Smooth muscle cell (in vitro differentiated cells): ENCODE results near the gene LRRC23. TPM values are rescaled to one million over a fixed set of nuclear protein-coding genes. Genes with fewer than 3 reads are reported as not detected.

Source experiments
- DNase-seq: peaks from one replicate; lab custom pipeline; 2025; ENCODE audit not compliant: unreplicated experiment; lab: John Stamatoyannopoulos, UW
- H2AFZ ChIP-seq: fragments of 200-600 bp; sonication (generic); 2 replicates; pipeline ENCODE4 v1.6.0; 2016; ENCODE audit warnings: antibody characterized with exemption, low read depth, mild to moderate bottlenecking
- H3F3A ChIP-seq: fragments of 200-600 bp; sonication (generic); 2 replicates; pipeline ENCODE4 v1.6.0; 2017; ENCODE audit warnings: antibody characterized with exemption, low read depth
- H3K27ac ChIP-seq: fragments of 200-600 bp; sonication (generic); 2 replicates; pipeline ENCODE4 v1.5.1; 2016; ENCODE audit warnings: low read depth, mild to moderate bottlenecking
- H3K27me3 ChIP-seq: fragments of 200-600 bp; sonication (generic); 2 replicates; pipeline ENCODE4 v1.6.1; 2016; ENCODE audit warnings: low read depth, mild to moderate bottlenecking
- H3K36me3 ChIP-seq: fragments of 200-600 bp; sonication (generic); 2 replicates; pipeline ENCODE4 v1.5.1; 2016; ENCODE audit warnings: low read depth
- H3K4me1 ChIP-seq: fragments of 200-600 bp; sonication (generic); 2 replicates; pipeline ENCODE4 v1.5.1; 2016; ENCODE audit warnings: low read depth
- H3K4me2 ChIP-seq: fragments of 200-600 bp; sonication (generic); 2 replicates; pipeline ENCODE4 v1.6.0; 2016; ENCODE audit warnings: mild to moderate bottlenecking
- H3K4me3 ChIP-seq: fragments of 200-600 bp; sonication (generic); 2 replicates; pipeline ENCODE4 v1.5.1; 2016; ENCODE audit warnings: mild to moderate bottlenecking
- H3K79me2 ChIP-seq: fragments of 200-600 bp; sonication (generic); 2 replicates; pipeline ENCODE4 v1.6.0; 2016; ENCODE audit warnings: low read depth, mild to moderate bottlenecking
- H3K9ac ChIP-seq: fragments of 200-600 bp; sonication (generic); 2 replicates; pipeline ENCODE4 v1.6.0; 2016; ENCODE audit warnings: low read depth
- H3K9me3 ChIP-seq: fragments of 200-600 bp; sonication (generic); replicated peaks from 2 replicates; pipeline ENCODE4 v1.5.1; 2016; ENCODE audit warnings: low read depth
- H4K20me1 ChIP-seq: fragments of 200-600 bp; sonication (generic); 2 replicates; pipeline ENCODE4 v1.6.0; 2016; ENCODE audit warnings: low read depth
- CTCF ChIP-seq: fragments of 200-600 bp; sonication (generic); IDR thresholded peaks from 2 replicates; pipeline ENCODE4 v1.5.1; 2017; ENCODE audit warnings: borderline replicate concordance, mild to moderate bottlenecking, antibody characterized with exemption; ENCODE audit not compliant: insufficient read depth, poor library complexity, severe bottlenecking
- WGBS: methylation state at CpG from one replicate; pipeline ENCODE4 v1.1.7; 2016; ENCODE audit warnings: low lambda C conversion rate; 5-methylcytosine and 5-hydroxymethylcytosine counted together
- polyA plus RNA-seq: library from polyadenylated mRNA; unstranded; fragments of >200 nt; fragmentation: Nextera tagmentation; extraction: Ambion mirVana; gene quantifications from 2 replicates; pipeline ENCODE4 v1.2.1, GENCODE V29; 2016
- total RNA-seq: library from RNA; depleted of rRNA; stranded (reverse); fragments of >200 nt; gene quantifications from 2 replicates; pipeline ENCODE4 v1.2.3, GENCODE V29; 2014

The LRRC23 gene
- total and polyA plus RNA-seq, 2 experiments from 2014 or later, result 14.2 to 19.5 TPM

GRCh38 chr12:6953442-6954315 lies 49.1 kb downstream of the LRRC23 start:
- no peak overlapping the region for H3K9ac ChIP-seq
- no peaks in the 10 kb centered on the region for H3K79me2 ChIP-seq
- H3K36me3 ChIP-seq, result no peaks in the 10 kb centered on the region
- no peak for TF ChIP-seq CTCF
- no peak overlapping the region for H3K4me3 ChIP-seq
- peak overlapping the region; percentile 48 for H3K4me2 ChIP-seq
- H4K20me1 ChIP-seq, result no peaks in the 10 kb centered on the region
- 65% methylated on average over 22 of the region's 24 CpGs for WGBS
- no peak overlapping the region for H2AFZ ChIP-seq
- H3K4me1 ChIP-seq, result no peaks in the 10 kb centered on the region
- no peaks in the 10 kb centered on the region for H3F3A ChIP-seq
- H3K27me3 ChIP-seq, result no peaks in the 10 kb centered on the region
- H3K9me3 ChIP-seq, result no peaks in the 10 kb centered on the region
- no peak overlapping the region for H3K27ac ChIP-seq
- no peak for DNase-seq

- no peaks in the 10 kb centered on the region for H4K20me1 ChIP-seq
- H3K4me3 ChIP-seq, result no peak overlapping the region
- no peak overlapping the region for H3K27ac ChIP-seq
- no peaks in the 10 kb centered on the region for H3K79me2 ChIP-seq
- no peaks in the 10 kb centered on the region for H3K27me3 ChIP-seq
- 93% methylated on average over 21 of the region's 21 CpGs for WGBS
- TF ChIP-seq CTCF, result no peak
- H3K9ac ChIP-seq, result no peak overlapping the region
- no peaks in the 10 kb centered on the region for H3K4me1 ChIP-seq
- H3F3A ChIP-seq, result no peaks in the 10 kb centered on the region
- peak overlapping the region; percentile 48 for H3K4me2 ChIP-seq
- H3K36me3 ChIP-seq, result no peaks in the 10 kb centered on the region
- H2AFZ ChIP-seq, result no peak overlapping the region
- H3K9me3 ChIP-seq, result no peaks in the 10 kb centered on the region
- DNase-seq, result no peak
These were observed 49.9 kb downstream of the LRRC23 start for GRCh38 chr12:6954316-6955107.

GRCh38 chr12:6955108-6956020 lies 50.7 kb downstream of the LRRC23 start:
- Histone ChIP-seq H3K27ac (no peak overlapping the region), H3K4me2 (no peak overlapping the region), H3K27me3 (no peaks in the 10 kb centered on the region), H3K4me1 (no peaks in the 10 kb centered on the region), H3K4me3 (no peak overlapping the region), H3K9ac (no peak overlapping the region), H4K20me1 (no peaks in the 10 kb centered on the region), H3K79me2 (no peaks in the 10 kb centered on the region), H3F3A (no peaks in the 10 kb centered on the region), H3K36me3 (no peaks in the 10 kb centered on the region), H3K9me3 (no peaks in the 10 kb centered on the region), H2AFZ (no peak overlapping the region)
- no peak for TF ChIP-seq CTCF
- no peak for DNase-seq
- 94% methylated on average over 16 of the region's 22 CpGs for WGBS
